HEK293 (cell line): ENCODE data around the gene ELOVL3.

Source experiments
- AEBP2 ChIP-seq: fragments of 450-650 bp; formaldehyde crosslinking; IDR thresholded peaks from 2 replicates; pipeline ENCODE4 v1.5.1; 2016; ENCODE audit warnings: missing biosample characterization, missing genetic modification characterization, borderline replicate concordance
- HOXA7 ChIP-seq: sonication (generic); formaldehyde crosslinking; IDR thresholded peaks from 2 replicates; pipeline ENCODE4 v1.8.1; 2022; ENCODE audit warnings: missing genetic modification reagents, borderline replicate concordance
- IKZF3 ChIP-seq: fragments of 450-650 bp; IDR thresholded peaks from 2 replicates; pipeline ENCODE4 v1.5.0; 2018; ENCODE audit warnings: missing biosample characterization, mild to moderate bottlenecking, missing genetic modification characterization, moderate library complexity
- OVOL3 ChIP-seq: fragments of 450-650 bp; formaldehyde crosslinking; IDR thresholded peaks from 2 replicates; pipeline ENCODE4 v1.5.1; 2016; ENCODE audit warnings: missing biosample characterization, missing genetic modification characterization
- REST ChIP-seq: fragments of 450-650 bp; formaldehyde crosslinking; IDR thresholded peaks from 2 replicates; pipeline ENCODE4 v1.5.1; 2016; ENCODE audit warnings: missing biosample characterization, missing genetic modification characterization
- SCRT1 ChIP-seq: fragments of 450-650 bp; formaldehyde crosslinking; IDR thresholded peaks from 2 replicates; pipeline ENCODE4 v1.5.1; 2016; ENCODE audit warnings: missing biosample characterization, missing genetic modification characterization, borderline replicate concordance
- SP2 ChIP-seq: fragments of 450-650 bp; formaldehyde crosslinking; IDR thresholded peaks from 2 replicates; pipeline ENCODE4 v1.5.1; 2016; ENCODE audit warnings: missing biosample characterization, missing genetic modification characterization
- SP3 ChIP-seq: fragments of 450-650 bp; formaldehyde crosslinking; IDR thresholded peaks from 2 replicates; pipeline ENCODE4 v1.5.1; 2016; ENCODE audit warnings: missing biosample characterization, missing genetic modification characterization
- WT1 ChIP-seq: fragments of 450-650 bp; formaldehyde crosslinking; IDR thresholded peaks from 2 replicates; pipeline ENCODE4 v1.5.1; 2016; ENCODE audit warnings: missing biosample characterization, missing genetic modification characterization
- ZBTB11 ChIP-seq: fragments of 450-650 bp; formaldehyde crosslinking; conservative IDR thresholded peaks from 2 replicates; pipeline ENCODE4 v1.5.1; 2016; ENCODE audit warnings: low read depth, missing biosample characterization, missing genetic modification characterization
- ZBTB44 ChIP-seq: fragments of 450-650 bp; IDR thresholded peaks from 2 replicates; pipeline ENCODE4 v1.5.1; 2018; ENCODE audit warnings: missing biosample characterization, mild to moderate bottlenecking, missing genetic modification characterization
- ZEB2 ChIP-seq: fragments of 450-650 bp; formaldehyde crosslinking; IDR thresholded peaks from 2 replicates; pipeline ENCODE4 v1.5.1; 2016; ENCODE audit warnings: missing biosample characterization, missing genetic modification characterization
- ZIC2 ChIP-seq: fragments of 450-650 bp; formaldehyde crosslinking; IDR thresholded peaks from 2 replicates; pipeline ENCODE4 v1.5.1; 2016; ENCODE audit warnings: missing biosample characterization, missing genetic modification characterization
- ZNF138 ChIP-seq: fragments of 450-650 bp; formaldehyde crosslinking; IDR thresholded peaks from 2 replicates; pipeline ENCODE4 v1.5.1; 2016; ENCODE audit warnings: missing biosample characterization, missing genetic modification characterization, borderline replicate concordance
- ZNF18 ChIP-seq: fragments of 450-650 bp; formaldehyde crosslinking; IDR thresholded peaks from 2 replicates; pipeline ENCODE4 v1.5.1; 2016; ENCODE audit warnings: missing biosample characterization, missing genetic modification characterization
- ZNF239 ChIP-seq: fragments of 450-650 bp; formaldehyde crosslinking; IDR thresholded peaks from 2 replicates; pipeline ENCODE4 v1.5.1; 2016; ENCODE audit warnings: missing biosample characterization, missing genetic modification characterization
- ZNF248 ChIP-seq: fragments of 450-650 bp; formaldehyde crosslinking; IDR thresholded peaks from 2 replicates; pipeline ENCODE4 v1.5.1; 2017; ENCODE audit warnings: missing biosample characterization, missing genetic modification characterization
- ZNF292 ChIP-seq: fragments of 450-650 bp; formaldehyde crosslinking; IDR thresholded peaks from 2 replicates; pipeline ENCODE4 v1.5.1; 2016; ENCODE audit warnings: low read depth, missing biosample characterization, missing genetic modification characterization, borderline replicate concordance
- ZNF521 ChIP-seq: fragments of 450-650 bp; formaldehyde crosslinking; IDR thresholded peaks from 2 replicates; pipeline ENCODE4 v1.5.1; 2017; ENCODE audit warnings: missing biosample characterization, mild to moderate bottlenecking, missing genetic modification characterization
- ZNF548 ChIP-seq: fragments of 450-650 bp; formaldehyde crosslinking; IDR thresholded peaks from 2 replicates; pipeline ENCODE4 v1.5.1; 2016; ENCODE audit warnings: missing biosample characterization, missing genetic modification characterization
- ZNF600 ChIP-seq: fragments of 450-650 bp; formaldehyde crosslinking; IDR thresholded peaks from 2 replicates; pipeline ENCODE4 v1.5.1; 2016; ENCODE audit warnings: missing biosample characterization, missing genetic modification characterization
- ZNF626 ChIP-seq: fragments of 450-650 bp; sonication (Bioruptor Pico); formaldehyde crosslinking; IDR thresholded peaks from 2 replicates; pipeline ENCODE4 v1.5.1; 2018; ENCODE audit warnings: missing biosample characterization, missing genetic modification characterization, inconsistent platforms
- ZNF654 ChIP-seq: fragments of 450-650 bp; formaldehyde crosslinking; IDR thresholded peaks from 2 replicates; pipeline ENCODE4 v1.5.1; 2016; ENCODE audit warnings: low read depth, missing biosample characterization, missing genetic modification characterization
- ZNF670 ChIP-seq: fragments of 450-650 bp; formaldehyde crosslinking; IDR thresholded peaks from 2 replicates; pipeline ENCODE4 v1.5.1; 2016; ENCODE audit warnings: missing biosample characterization, missing genetic modification characterization, low read depth
- ZNF692 ChIP-seq: fragments of 450-650 bp; formaldehyde crosslinking; IDR thresholded peaks from 2 replicates; pipeline ENCODE4 v1.5.1; 2016; ENCODE audit warnings: missing biosample characterization, missing genetic modification characterization
- ZNF707 ChIP-seq: fragments of 450-650 bp; formaldehyde crosslinking; IDR thresholded peaks from 2 replicates; pipeline ENCODE4 v1.5.1; 2016; ENCODE audit warnings: missing biosample characterization, missing genetic modification characterization

Gene ELOVL3

GRCh38 chr10:102231357-102232318, 5.5 kb downstream of the ELOVL3 start (continued):
- no peak for TF ChIP-seq ZBTB11 (tag by site-specific recombination)
- peak; percentile 85 for TF ChIP-seq ZEB2 (tag by site-specific recombination)
- TF ChIP-seq ZNF248 (tag by site-specific recombination), result no peak
- no peak for TF ChIP-seq ZNF670 (tag by site-specific recombination)
- TF ChIP-seq WT1 (tag by site-specific recombination), result no peak
- no peak for TF ChIP-seq ZNF707 (tag by site-specific recombination)
- TF ChIP-seq ZNF239, result no peak
- no peak for TF ChIP-seq ZNF292 (tag by site-specific recombination)
- peak; percentile 37 for TF ChIP-seq ZNF654 (tag by site-specific recombination)
- TF ChIP-seq ZNF138 (tag by site-specific recombination), result no peak
- peak; percentile 60; the same call in 1 of the 2 replicates for TF ChIP-seq ZNF692 (tag by site-specific recombination)
- TF ChIP-seq ZBTB44, result no peak
- TF ChIP-seq ZNF600 (tag by site-specific recombination), result peak; percentile 61
- 0 out of 2 replicates have a peak, but pooled peaks have one; percentile 12 for TF ChIP-seq SP2 (tag by site-specific recombination)
- no peak for TF ChIP-seq HOXA7
- TF ChIP-seq SCRT1 (tag by site-specific recombination), result no peak
- no peak for TF ChIP-seq OVOL3 (tag by site-specific recombination)
- no peak for TF ChIP-seq ZNF521
- TF ChIP-seq ZNF18 (tag by site-specific recombination), result no peak
- no peak for TF ChIP-seq IKZF3
- peak; percentile 28; the same call in 1 of the 2 replicates for TF ChIP-seq SP3 (tag by site-specific recombination)
- peak; percentile 84 for TF ChIP-seq ZIC2 (tag by site-specific recombination)
- TF ChIP-seq ZNF626 (tag by site-specific recombination), result no peak
- no peak for TF ChIP-seq REST (tag by site-specific recombination)
- TF ChIP-seq AEBP2 (tag by site-specific recombination), result no peak
- TF ChIP-seq ZNF548 (tag by site-specific recombination), result no peak
